ENCODE measurements around the gene ACBD3.

GRCh38 chr1:226216056-226216455 lies 29.5 kb upstream of the ACBD3 start:
- TF ChIP-seq POLR2AphosphoS5 (IDR thresholded peaks at IDR 0.05; ENCODE audit: low read depth, low read length) (no peak), POLR2A (IDR thresholded peaks at IDR 0.05; ENCODE audit: low read depth, low read length) (no peak)
